ENCODE data around the gene AGMO.

DNA sequence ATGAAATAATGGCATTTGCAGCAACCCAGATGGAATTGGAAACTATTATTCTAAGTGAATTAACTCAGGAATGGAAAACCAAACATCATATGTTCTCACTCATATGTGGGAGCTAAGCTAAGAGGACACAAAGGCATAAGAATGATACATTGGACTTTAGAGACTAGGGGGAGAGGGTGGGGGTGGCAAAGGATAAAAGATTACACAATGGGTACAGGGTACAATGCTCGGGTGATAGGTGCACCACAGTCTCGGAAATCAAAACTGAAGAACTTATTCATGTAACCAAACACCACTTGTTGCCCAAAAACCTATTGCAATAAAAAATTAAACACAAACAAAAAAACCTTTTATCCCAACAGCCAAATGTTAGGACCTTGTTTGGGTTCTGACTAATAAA lies 17.8 kb downstream of the AGMO start:
- TF ChIP-seq, protein P1, sequence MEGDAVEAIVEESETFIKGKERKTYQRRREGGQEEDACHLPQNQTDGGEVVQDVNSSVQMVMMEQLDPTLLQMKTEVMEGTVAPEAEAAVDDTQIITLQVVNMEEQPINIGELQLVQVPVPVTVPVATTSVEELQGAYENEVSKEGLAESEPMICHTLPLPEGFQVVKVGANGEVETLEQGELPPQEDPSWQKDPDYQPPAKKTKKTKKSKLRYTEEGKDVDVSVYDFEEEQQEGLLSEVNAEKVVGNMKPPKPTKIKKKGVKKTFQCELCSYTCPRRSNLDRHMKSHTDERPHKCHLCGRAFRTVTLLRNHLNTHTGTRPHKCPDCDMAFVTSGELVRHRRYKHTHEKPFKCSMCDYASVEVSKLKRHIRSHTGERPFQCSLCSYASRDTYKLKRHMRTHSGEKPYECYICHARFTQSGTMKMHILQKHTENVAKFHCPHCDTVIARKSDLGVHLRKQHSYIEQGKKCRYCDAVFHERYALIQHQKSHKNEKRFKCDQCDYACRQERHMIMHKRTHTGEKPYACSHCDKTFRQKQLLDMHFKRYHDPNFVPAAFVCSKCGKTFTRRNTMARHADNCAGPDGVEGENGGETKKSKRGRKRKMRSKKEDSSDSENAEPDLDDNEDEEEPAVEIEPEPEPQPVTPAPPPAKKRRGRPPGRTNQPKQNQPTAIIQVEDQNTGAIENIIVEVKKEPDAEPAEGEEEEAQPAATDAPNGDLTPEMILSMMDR (IDR thresholded peaks at IDR 0.05 in 2 of 3, conservative IDR thresholded peaks at IDR 0.05 in 1 of 3; ENCODE audit: borderline replicate concordance in 1 of 3, insufficient read depth in 1 of 3, low read depth in 2 of 3, low read length in 2 of 3): no peak
- TF ChIP-seq SRF (IDR thresholded peaks at IDR 0.05; ENCODE audit: low read depth) (no peak), POLR2A (IDR thresholded peaks at IDR 0.05; ENCODE audit: borderline replicate concordance, extremely low read depth, insufficient read depth, insufficient read length) (no peak)
- TF ChIP-seq, protein P2, sequence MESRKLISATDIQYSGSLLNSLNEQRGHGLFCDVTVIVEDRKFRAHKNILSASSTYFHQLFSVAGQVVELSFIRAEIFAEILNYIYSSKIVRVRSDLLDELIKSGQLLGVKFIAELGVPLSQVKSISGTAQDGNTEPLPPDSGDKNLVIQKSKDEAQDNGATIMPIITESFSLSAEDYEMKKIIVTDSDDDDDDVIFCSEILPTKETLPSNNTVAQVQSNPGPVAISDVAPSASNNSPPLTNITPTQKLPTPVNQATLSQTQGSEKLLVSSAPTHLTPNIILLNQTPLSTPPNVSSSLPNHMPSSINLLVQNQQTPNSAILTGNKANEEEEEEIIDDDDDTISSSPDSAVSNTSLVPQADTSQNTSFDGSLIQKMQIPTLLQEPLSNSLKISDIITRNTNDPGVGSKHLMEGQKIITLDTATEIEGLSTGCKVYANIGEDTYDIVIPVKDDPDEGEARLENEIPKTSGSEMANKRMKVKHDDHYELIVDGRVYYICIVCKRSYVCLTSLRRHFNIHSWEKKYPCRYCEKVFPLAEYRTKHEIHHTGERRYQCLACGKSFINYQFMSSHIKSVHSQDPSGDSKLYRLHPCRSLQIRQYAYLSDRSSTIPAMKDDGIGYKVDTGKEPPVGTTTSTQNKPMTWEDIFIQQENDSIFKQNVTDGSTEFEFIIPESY (IDR thresholded peaks at IDR 0.05; ENCODE audit: extremely low read depth, insufficient replicate concordance, low read length): no peak
- TF ChIP-seq, protein P3, sequence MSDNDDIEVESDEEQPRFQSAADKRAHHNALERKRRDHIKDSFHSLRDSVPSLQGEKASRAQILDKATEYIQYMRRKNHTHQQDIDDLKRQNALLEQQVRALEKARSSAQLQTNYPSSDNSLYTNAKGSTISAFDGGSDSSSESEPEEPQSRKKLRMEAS (IDR thresholded peaks at IDR 0.05): no peak
- TF ChIP-seq, protein P4, sequence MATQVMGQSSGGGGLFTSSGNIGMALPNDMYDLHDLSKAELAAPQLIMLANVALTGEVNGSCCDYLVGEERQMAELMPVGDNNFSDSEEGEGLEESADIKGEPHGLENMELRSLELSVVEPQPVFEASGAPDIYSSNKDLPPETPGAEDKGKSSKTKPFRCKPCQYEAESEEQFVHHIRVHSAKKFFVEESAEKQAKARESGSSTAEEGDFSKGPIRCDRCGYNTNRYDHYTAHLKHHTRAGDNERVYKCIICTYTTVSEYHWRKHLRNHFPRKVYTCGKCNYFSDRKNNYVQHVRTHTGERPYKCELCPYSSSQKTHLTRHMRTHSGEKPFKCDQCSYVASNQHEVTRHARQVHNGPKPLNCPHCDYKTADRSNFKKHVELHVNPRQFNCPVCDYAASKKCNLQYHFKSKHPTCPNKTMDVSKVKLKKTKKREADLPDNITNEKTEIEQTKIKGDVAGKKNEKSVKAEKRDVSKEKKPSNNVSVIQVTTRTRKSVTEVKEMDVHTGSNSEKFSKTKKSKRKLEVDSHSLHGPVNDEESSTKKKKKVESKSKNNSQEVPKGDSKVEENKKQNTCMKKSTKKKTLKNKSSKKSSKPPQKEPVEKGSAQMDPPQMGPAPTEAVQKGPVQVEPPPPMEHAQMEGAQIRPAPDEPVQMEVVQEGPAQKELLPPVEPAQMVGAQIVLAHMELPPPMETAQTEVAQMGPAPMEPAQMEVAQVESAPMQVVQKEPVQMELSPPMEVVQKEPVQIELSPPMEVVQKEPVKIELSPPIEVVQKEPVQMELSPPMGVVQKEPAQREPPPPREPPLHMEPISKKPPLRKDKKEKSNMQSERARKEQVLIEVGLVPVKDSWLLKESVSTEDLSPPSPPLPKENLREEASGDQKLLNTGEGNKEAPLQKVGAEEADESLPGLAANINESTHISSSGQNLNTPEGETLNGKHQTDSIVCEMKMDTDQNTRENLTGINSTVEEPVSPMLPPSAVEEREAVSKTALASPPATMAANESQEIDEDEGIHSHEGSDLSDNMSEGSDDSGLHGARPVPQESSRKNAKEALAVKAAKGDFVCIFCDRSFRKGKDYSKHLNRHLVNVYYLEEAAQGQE (IDR thresholded peaks at IDR 0.05; ENCODE audit: low read depth): no peak
